Activated CD4-positive, alpha-beta T cell treated with anti-CD3 and anti-CD28 coated beads, Interleukin-10, Interleukin-2, amounts not matched to agents 100 ng/mL and 50 ng/mL, durations not matched to agents 16 hours and 8 hours (primary cell): ENCODE measurements around the gene SESN1.
"Not testable (repeated sequence)": the region's sequence is repeated elsewhere in the genome, so short reads cannot be mapped to it uniquely, and the experiment has no call there.

Experiments used
- DNase-seq: peaks from one replicate; pipeline ENCODE4 v3.0.0-alpha.2; 2020

The SESN1 gene

DNA sequence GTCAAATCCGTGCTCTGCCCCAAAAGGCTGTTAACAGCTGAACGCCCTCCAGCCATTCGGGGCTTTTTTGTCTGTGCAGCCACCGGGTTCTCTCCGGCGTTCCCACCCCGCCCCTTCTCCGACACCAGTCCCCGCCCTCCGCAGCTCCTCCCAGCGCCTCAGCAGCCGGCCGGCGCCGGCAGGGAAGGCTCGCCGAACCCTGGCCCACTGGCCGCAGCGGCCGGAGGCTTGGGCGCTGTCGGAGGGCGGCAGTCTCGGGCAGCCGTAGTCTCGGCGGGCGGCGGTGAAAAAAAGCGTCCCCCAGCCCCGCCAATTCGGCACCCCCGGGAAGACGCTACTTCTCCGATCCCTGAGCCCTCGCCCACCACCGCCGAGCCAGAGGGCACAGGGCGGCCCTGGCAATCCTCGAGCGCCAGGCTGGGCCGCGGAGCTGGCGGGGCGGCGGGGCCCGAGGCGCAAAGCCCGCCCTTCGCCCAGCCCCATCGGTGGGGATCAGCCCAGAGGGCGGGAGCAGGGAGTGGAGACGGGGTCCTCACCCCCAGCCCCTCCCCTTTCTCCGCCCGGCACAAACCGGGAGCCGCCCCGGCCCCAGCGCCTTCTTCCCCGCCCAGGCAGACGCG is at the start of gene SESN1:
Gene SESN1 (minus strand): TSS at position 431 of the 620 bp plus-strand sequence. CDS start 773 bp downstream, outside the sequence.
- DNase-seq, result peak; percentile 89

DNA sequence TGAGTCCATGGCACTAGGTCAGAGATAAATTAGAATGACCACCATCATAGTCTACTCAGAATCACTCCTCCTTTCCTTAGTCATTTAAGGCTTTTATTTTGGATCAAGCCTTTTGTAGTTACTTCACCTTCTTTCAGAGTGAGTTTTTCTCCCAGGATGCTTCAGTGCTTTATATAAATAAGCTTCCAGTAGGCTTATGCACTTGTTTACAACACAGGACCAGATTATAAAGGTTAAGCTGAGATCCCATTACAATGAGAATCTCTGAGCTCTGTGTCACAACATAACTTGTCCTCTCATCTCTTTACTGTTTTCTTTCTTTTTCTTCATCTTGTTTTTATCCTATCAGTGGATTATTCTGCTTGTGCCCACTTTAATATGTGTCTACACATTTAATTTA is 48.5 kb upstream of the SESN1 start:
- DNase-seq, result no peak

DNA sequence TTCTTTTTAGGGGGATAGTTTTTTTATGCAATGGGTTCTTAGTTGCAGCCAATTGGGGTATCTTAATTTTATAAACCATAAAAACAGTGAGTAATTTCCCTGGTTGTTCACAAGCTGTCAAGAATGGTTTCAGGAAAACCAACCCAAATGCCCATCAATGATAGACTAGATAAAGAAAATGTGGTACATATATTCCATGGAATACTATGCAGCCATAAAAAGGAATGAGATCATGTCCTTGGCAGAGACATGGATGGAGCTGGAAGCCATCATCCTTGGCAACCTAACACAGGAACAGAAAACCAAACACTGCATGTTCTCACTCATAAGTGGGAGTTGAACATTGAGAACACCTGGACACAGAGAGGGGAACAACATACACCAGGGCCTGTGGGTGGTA is 47.4 kb upstream of the SESN1 start:
- DNase-seq, result not testable (repeated sequence)

DNA sequence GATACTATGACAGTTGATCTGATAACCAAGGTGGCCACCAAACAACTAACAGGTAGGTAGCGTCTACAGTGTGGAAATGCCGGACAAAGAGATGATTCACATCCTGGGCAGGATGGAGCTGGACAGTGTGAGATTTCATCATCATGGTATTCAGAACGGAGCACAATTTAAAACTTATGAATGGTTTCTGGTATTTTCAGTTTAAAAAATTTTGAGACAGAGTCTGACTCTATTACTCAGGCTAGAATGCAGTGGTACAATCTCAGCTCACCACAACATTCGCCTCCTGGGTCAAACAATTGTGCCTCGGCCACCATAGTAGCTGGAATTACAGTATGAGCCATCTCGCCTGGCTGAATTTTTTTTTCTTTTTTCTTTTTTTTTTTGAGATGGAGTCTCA is 44.5 kb upstream of the SESN1 start:
- no peak for DNase-seq

- not testable (repeated sequence) for DNase-seq
Measured at GRCh38 chr6:109136530-109136929, 41.9 kb upstream of the SESN1 start.

- DNase-seq, result not testable (repeated sequence)
Measured at GRCh38 chr6:109136039-109136438, 41.4 kb upstream of the SESN1 start.

DNA sequence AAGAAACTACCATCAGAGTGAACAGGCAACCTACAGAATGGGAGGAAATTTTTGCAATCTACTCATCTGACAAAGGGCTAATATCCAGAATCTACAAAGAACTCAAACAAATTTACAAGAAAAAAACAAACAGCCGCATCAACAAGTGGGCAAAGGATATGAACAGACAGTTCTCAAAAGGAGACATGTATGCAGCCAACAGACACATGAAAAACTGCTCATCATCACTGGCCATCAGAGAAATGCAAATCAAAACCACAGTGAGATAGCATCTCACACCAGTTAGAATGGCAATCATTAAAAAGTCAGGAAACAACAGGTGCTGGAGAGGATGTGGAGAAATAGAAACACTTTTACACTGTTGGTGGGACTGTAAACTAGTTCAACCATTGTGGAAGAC is 41.0 kb upstream of the SESN1 start:
- DNase-seq, result not testable (repeated sequence)

GRCh38 chr6:109130065-109130464 is 35.4 kb upstream of the SESN1 start:
- DNase-seq, result peak; percentile 13

GRCh38 chr6:109125504-109125903 is 30.9 kb upstream of the SESN1 start:
- DNase-seq, result no peak

DNA sequence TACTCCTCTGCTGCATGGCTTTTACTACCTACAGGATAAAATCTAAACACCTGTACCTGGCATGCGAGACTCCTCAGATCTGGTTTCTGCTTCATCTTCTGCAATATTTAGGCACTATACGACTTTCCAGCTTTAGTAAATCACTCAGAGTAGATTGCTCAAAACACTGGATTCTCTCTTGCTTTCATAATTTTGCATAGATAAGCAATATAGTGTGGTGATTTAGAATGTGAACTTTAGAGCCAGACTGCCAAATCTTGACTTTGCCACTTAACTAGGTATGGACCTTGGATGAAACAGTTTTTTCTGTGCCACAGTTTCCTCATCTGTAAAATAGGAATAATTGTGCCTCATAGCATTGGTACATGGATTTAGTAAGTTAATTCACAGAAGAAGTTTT is 29.6 kb upstream of the SESN1 start:
- no peak for DNase-seq

GRCh38 chr6:109121411-109121810 is 26.8 kb upstream of the SESN1 start:
- DNase-seq, result no peak

GRCh38 chr6:109118871-109119354 is 24.3 kb upstream of the SESN1 start:
- no peak for DNase-seq

DNA sequence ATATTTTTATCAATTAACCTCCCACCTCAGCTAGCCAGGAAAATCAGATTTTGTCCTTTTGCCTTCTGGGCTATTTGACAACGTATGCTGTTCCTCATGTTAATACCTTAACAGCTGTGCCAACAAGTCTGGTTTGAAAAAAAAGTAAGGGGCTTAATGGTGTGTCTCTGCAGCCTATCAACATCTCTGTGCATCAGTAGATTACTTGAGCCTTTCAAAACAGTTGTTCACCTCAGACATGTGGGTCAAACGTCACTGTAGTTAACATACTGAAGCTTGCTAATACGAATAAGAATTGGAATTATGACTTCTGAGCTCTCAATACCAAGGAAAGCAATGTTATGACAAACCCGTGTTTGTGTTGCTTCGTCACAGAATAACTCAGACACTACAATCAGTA is 23.7 kb upstream of the SESN1 start:
- DNase-seq, result no peak

DNA sequence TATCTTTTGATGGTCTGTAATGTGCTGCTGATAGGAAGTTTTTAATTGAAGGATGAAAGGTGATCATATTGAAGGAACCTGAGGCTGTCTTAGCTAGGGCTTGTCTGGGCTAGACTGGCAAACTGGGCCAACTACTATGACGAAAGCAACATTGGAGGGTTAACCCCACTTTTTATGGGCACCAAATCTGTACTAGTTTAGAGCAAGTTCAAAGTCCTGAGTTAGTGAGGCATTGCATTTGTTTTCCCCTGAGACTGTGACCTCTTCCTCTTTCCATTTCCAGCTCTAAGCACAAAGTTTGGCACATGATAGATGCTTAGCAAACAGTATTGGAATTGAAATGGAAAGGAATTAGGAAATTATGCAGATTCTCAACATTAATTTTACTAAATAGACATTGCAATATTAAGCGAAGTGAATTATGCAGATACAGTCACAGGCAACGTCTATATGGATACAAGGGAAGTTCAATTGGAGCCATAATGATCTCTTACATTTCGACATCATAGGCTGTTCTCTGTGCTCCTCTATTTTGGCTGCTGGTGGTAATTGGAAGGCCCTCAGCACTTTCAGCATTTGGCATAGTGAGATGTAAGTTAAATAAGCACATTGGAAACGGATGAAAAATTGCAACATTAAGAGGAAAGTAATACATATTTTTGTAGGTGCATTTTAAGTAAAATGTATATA is 22.8 kb upstream of the SESN1 start:
- DNase-seq, result no peak

- not testable (repeated sequence) for DNase-seq
Measured at GRCh38 chr6:109112663-109113062, 18.0 kb upstream of the SESN1 start.

GRCh38 chr6:109109663-109110062 is 15.0 kb upstream of the SESN1 start:
- DNase-seq, result not testable (repeated sequence)

DNA sequence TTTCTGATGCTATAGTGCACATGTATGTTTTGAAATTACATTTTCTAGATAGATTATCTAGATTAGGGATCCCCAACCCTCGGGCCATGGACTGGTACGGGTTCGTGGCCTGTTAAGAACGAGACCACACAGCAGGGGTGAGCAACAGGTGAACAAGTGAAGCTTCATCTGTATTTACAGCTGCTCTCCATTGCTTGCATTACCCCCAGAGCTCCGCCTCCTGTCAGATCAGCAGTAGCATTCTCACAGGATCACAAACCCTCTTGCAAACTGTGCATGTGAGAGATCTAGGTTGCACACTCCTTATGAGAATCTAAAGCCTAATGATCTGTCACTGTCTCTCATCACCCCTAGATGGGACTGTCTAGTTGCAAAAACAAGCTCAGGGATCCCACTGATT is 11.0 kb upstream of the SESN1 start:
- no peak for DNase-seq

GRCh38 chr6:109104512-109104911 is 9.9 kb upstream of the SESN1 start:
- DNase-seq, result no peak

- peak; percentile 13 for DNase-seq
Measured at GRCh38 chr6:109103942-109104341, 9.3 kb upstream of the SESN1 start.

DNA sequence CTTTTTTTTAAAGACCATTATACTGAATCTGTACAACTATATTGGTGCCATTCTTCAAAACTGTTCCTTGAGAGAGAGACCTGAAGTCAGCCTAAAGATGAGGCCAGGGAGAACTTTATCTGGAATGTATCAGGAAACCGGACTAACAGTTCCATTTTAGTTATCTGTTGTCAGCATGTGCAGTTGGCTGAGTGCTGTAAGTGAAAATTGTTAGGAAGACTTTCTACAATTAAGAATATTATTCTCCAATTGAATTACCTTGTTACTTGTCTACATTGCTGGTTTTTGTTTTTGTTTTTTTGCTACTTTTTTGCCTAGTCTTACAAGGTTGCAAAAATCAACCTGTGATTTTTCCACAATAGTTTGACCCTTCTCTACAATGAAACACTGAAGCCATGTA is 8.1 kb upstream of the SESN1 start:
- DNase-seq, result no peak

GRCh38 chr6:109097661-109098060 is 3.0 kb upstream of the SESN1 start:
- no peak for DNase-seq

GRCh38 chr6:109096208-109096607 is 1.6 kb upstream of the SESN1 start:
- no peak for DNase-seq

GRCh38 chr6:109095835-109096084 is 1.1 kb upstream of the SESN1 start:
- no peak for DNase-seq

- DNase-seq, result peak; percentile 98
Measured at GRCh38 chr6:109095036-109095834, 589 bp upstream of the SESN1 start, which contains the start of gene CEP57L1. Gene CEP57L1, plus strand, starts transcription at chr6:109095507. Its CDS starts 49,715 bp downstream, at chr6:109145222.
